HepG2 (cell line): ENCODE measurements around the gene ZPBP. TPM values are rescaled to one million over a fixed set of nuclear protein-coding genes. Genes with fewer than 3 reads are reported as not detected.

ENCODE experiments used
- ATAC-seq: fragments of 200-7000 bp; cut with Tn5 transposase; 3 replicates; pipeline ENCODE4 v1.9.1; 2020; ENCODE audit warnings: mild to moderate bottlenecking, moderate library complexity
- BruUV-seq: library from RNA; stranded (reverse); fragments of 400-500 nt; replicated peaks from 2 replicates; lab custom pipeline; 2021; lab: Mats Ljungman, UMichigan
- CTCF ChIA-PET: fragments of 300-600 bp; formaldehyde crosslinking; extraction: SDS; loops from one replicate; lab custom pipeline; 2021; ENCODE audit warnings: low total read pairs, inconsistent platforms, low intra/inter-chr PET ratio; lab: Yijun Ruan, JAX
- POLR2A ChIA-PET: fragments of 350-600 bp; sonication (Branson Sonifier 250); formaldehyde crosslinking; loops from one replicate; lab custom pipeline; 2020; ENCODE audit warnings: antibody characterized with exemption, inconsistent platforms; lab: Yijun Ruan, JAX
- DNase-seq: peaks from one replicate; pipeline ENCODE4 v3.0.0-alpha.2; 2015; ENCODE audit warnings: low spot score
- FAIRE-seq: peaks from 3 replicates; lab custom pipeline; 2011; peaks lifted over from hg19 to GRCh38; lab: Jason Lieb, UNC
- H2AFZ ChIP-seq: one replicate; pipeline ENCODE4 v1.6.1; 2011; ENCODE audit warnings: low read length, inconsistent platforms
- H3K27ac ChIP-seq: fragments of 300-600 bp; 3 replicates; pipeline ENCODE4 v1.8.0; 2011; ENCODE audit warnings: mixed run types, mild to moderate bottlenecking, mixed read lengths, low read length, inconsistent platforms; ENCODE audit not compliant: insufficient read depth; ENCODE audit errors: extremely low read length
- H3K27me3 ChIP-seq, 2 experiments: fragments of 200-600 bp in 1 of 2; 2 replicates in 1 of 2; 3 replicates in 1 of 2; pipeline versions ENCODE4 v1.6.0 to v1.8.0; 2011; ENCODE audit warnings: low read length in 2 of 2, mild to moderate bottlenecking in 2 of 2, moderate library complexity in 2 of 2, inconsistent platforms in 1 of 2; ENCODE audit not compliant: insufficient read depth in 2 of 2, control insufficient read depth in 1 of 2
- H3K36me3 ChIP-seq, 2 experiments: fragments of 200-600 bp in 1 of 2; replicated peaks in 1 of 2; 2 replicates in 1 of 2; 3 replicates in 1 of 2; pipeline versions ENCODE4 v1.5.1 to v1.8.0; 2011; ENCODE audit warnings: low read length in 2 of 2, inconsistent platforms in 1 of 2; ENCODE audit not compliant: insufficient read depth in 2 of 2, control insufficient read depth in 1 of 2
- H3K4me1 ChIP-seq: 2 replicates; pipeline ENCODE4 v1.5.1; 2012; ENCODE audit warnings: low read length, inconsistent platforms; ENCODE audit not compliant: insufficient read depth
- H3K4me2 ChIP-seq: 2 replicates; pipeline ENCODE4 v1.6.0; 2011; ENCODE audit warnings: low read depth, low read length, inconsistent platforms
- H3K4me3 ChIP-seq, 3 experiments: fragments of 200-600 bp in 1 of 3; sonication (generic), shearing (Covaris generic) in 1 of 3; replicated peaks in 1 of 3; 2 replicates each; pipeline ENCODE4 v1.5.1; 2011 to 2016; ENCODE audit warnings: low read length in 3 of 3, inconsistent platforms in 2 of 3, low read depth in 2 of 3, mild to moderate bottlenecking in 2 of 3, control low read depth in 1 of 3, mixed read lengths in 1 of 3; ENCODE audit not compliant: insufficient read depth in 1 of 3
- H3K79me2 ChIP-seq: one replicate; pipeline ENCODE4 v1.6.1; 2011; ENCODE audit warnings: low read length, inconsistent platforms; ENCODE audit not compliant: insufficient read depth
- H3K9ac ChIP-seq: 2 replicates; pipeline ENCODE4 v1.6.0; 2011; ENCODE audit warnings: mild to moderate bottlenecking, low read depth, low read length, inconsistent platforms; ENCODE audit not compliant: insufficient read depth
- H3K9me3 ChIP-seq: 2 replicates; pipeline ENCODE4 v1.5.1; 2012; ENCODE audit warnings: mild to moderate bottlenecking, low read length
- H4K20me1 ChIP-seq: 2 replicates; pipeline ENCODE4 v1.6.0; 2011; ENCODE audit warnings: inconsistent platforms, mild to moderate bottlenecking, low read length, moderate library complexity; ENCODE audit not compliant: insufficient read depth
- ARNT ChIP-seq: fragments of 450-650 bp; IDR thresholded peaks from 2 replicates; pipeline ENCODE4 v1.6.1; 2017
- FOSL2 ChIP-seq: sonication (generic); formaldehyde crosslinking; IDR thresholded peaks from 2 replicates; pipeline ENCODE4 v1.4.0; 2020; ENCODE audit warnings: missing genetic modification reagents
- FOXA3 ChIP-seq: IDR thresholded peaks from 2 replicates; pipeline ENCODE4 v1.6.1; 2016; ENCODE audit warnings: missing genetic modification reagents, missing compliant biosample characterization
- GABPA ChIP-seq, 2 experiments: IDR thresholded peaks; 2 replicates each; pipeline ENCODE4 v1.6.1; 2011 to 2016; ENCODE audit warnings: low read depth in 2 of 2, low read length in 1 of 2, missing biosample characterization in 1 of 2, missing genetic modification characterization in 1 of 2
- HOXA7 ChIP-seq: sonication (generic); formaldehyde crosslinking; IDR thresholded peaks from 2 replicates; pipeline ENCODE4 v1.8.1; 2022; ENCODE audit warnings: mild to moderate bottlenecking, missing genetic modification reagents, moderate library complexity
- NFKB2 ChIP-seq: sonication (generic); formaldehyde crosslinking; IDR thresholded peaks from 2 replicates; pipeline ENCODE4 v1.4.0; 2020; ENCODE audit warnings: missing genetic modification reagents, borderline replicate concordance
- ONECUT2 ChIP-seq: sonication (generic); formaldehyde crosslinking; IDR thresholded peaks from 2 replicates; pipeline ENCODE4 v1.4.0; 2020; ENCODE audit warnings: missing genetic modification reagents
- PCBP1 ChIP-seq: fragments of 200-400 bp; formaldehyde crosslinking; IDR thresholded peaks from 2 replicates; pipeline ENCODE4 v1.6.1; 2017; ENCODE audit warnings: mild to moderate bottlenecking, low read depth, low read length, borderline replicate concordance
- RBAK ChIP-seq: sonication (generic); formaldehyde crosslinking; IDR thresholded peaks from 2 replicates; pipeline ENCODE4 v1.5.1; 2020; ENCODE audit warnings: mild to moderate bottlenecking, missing genetic modification reagents
- SMAD1 ChIP-seq: sonication (generic); formaldehyde crosslinking; IDR thresholded peaks from 2 replicates; pipeline ENCODE4 v1.4.0; 2020; ENCODE audit warnings: missing genetic modification reagents, low read depth, mild to moderate bottlenecking, borderline replicate concordance
- TBL1XR1 ChIP-seq: fragments of 150-350 bp; IDR thresholded peaks from 2 replicates; pipeline ENCODE4 v1.6.1; 2014; ENCODE audit warnings: borderline replicate concordance, low read length; ENCODE audit not compliant: partially characterized antibody
- THAP11 ChIP-seq: IDR thresholded peaks from 2 replicates; pipeline ENCODE4 v1.6.1; 2016; ENCODE audit warnings: missing biosample characterization, missing genetic modification reagents
- ZNF484 ChIP-seq: sonication (generic); formaldehyde crosslinking; IDR thresholded peaks from 2 replicates; pipeline ENCODE4 v1.5.1; 2020; ENCODE audit warnings: mild to moderate bottlenecking, low read depth, missing genetic modification reagents, borderline replicate concordance
- ZNF598 ChIP-seq: sonication (generic); formaldehyde crosslinking; IDR thresholded peaks from 2 replicates; pipeline ENCODE4 v1.5.1; 2020; ENCODE audit warnings: mild to moderate bottlenecking, missing genetic modification reagents, borderline replicate concordance
- ZNF619 ChIP-seq: sonication (generic); formaldehyde crosslinking; IDR thresholded peaks from 2 replicates; pipeline ENCODE4 v1.4.0; 2020; ENCODE audit warnings: mild to moderate bottlenecking, missing genetic modification reagents
- ZSCAN29 ChIP-seq: sonication (generic); formaldehyde crosslinking; conservative IDR thresholded peaks from 2 replicates; pipeline ENCODE4 v1.4.0; 2020; ENCODE audit warnings: mild to moderate bottlenecking, missing genetic modification reagents
- WGBS: methylation state at CpG from one replicate; pipeline ENCODE4 v1.1.6; 2017; ENCODE audit warnings: low lambda C conversion rate; 5-methylcytosine and 5-hydroxymethylcytosine counted together
- in situ Hi-C: cut with HindIII; loops from 2 replicates; pipeline ENCODE4 v1.10.0; 2017; ENCODE audit warnings: low pct_unique_long_range_greater_than_20kb; ENCODE audit not compliant: extremely low pct_ligation_motif_present
- intact Hi-C: fragments of 100-400 bp; cut with micrococcal nuclease; formaldehyde crosslinking; loops from one replicate; pipeline ENCODE4 v1.10.0; 2022; ENCODE audit not compliant: unreplicated experiment
- polyA plus RNA-seq, 8 experiments: library from polyadenylated mRNA; depleted of rRNA in 3 of 8; stranded (reverse) in 7 of 8; unstranded in 1 of 8; fragments of >200 nt; fragmentation: Illumina TruSeq in 4 of 8; extraction: Trizol in 4 of 8; gene quantifications; 2 replicates each; pipeline versions ENCODE4 v1.2.1 to v1.2.3, GENCODE V29; 2011 to 2016; ENCODE audit warnings: low read depth in 4 of 8, missing spikeins in 1 of 8, mixed read lengths in 1 of 8; ENCODE audit not compliant: insufficient read depth in 1 of 8
- total RNA-seq, 5 experiments: library from RNA; depleted of rRNA; stranded (reverse); fragments of >200 nt; fragmentation: Illumina TruSeq; extraction: Trizol; gene quantifications; 2 replicates each; pipeline ENCODE4 v1.2.3, GENCODE V29; 2016; ENCODE audit warnings: low read depth in 1 of 5
- TF ChIP-seq, protein P1 (sequence below): IDR thresholded peaks from 2 replicates; pipeline ENCODE4 v1.6.1; 2016
- TF ChIP-seq, protein P2 (sequence below): sonication (generic); formaldehyde crosslinking; IDR thresholded peaks from 2 replicates; pipeline ENCODE4 v1.5.0; 2020; ENCODE audit warnings: missing genetic modification reagents

The ZPBP gene
- total and polyA plus RNA-seq, 2 of the 13 experiments (the other 11 are each of a cell fraction or from before 2014, with no cell fraction given): not detected

DNA sequence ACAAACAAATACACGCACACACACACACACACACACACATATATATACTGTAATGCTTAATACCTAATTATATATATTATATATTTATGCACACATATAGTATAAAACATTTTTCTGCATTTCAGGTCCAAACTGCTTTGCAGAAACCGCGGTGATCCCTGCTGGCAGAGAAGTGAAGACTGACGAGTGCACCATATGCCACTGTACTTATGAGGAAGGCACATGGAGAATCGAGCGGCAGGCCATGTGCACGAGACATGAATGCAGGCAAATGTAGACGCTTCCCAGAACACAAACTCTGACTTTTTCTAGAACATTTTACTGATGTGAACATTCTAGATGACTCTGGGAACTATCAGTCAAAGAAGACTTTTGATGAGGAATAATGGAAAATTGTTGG, 181.1 kb downstream of the ZPBP start:
- Histone ChIP-seq H4K20me1 (no peaks in the 10 kb centered on the region), H3K9ac (no peak overlapping the region), H3K4me2 (no peak overlapping the region), H3K27ac (no peak overlapping the region), H3K4me1 (no peaks in the 10 kb centered on the region), H3K36me3 (no peaks in the 10 kb centered on the region), H2AFZ (no peak overlapping the region), H3K27me3 (no peaks in the 10 kb centered on the region), H3K4me3 (no peak overlapping the region), H3K9me3 (0 out of 2 replicates have a peak, but pooled peaks cover 2% of the 10 kb centered on the region), H3K79me2 (no peaks in the 10 kb centered on the region)
- no peak for DNase-seq
- in situ Hi-C loops: no loop called here
- CTCF ChIA-PET: no interaction called here
- no peak for FAIRE-seq
- BruUV-seq: no TSS peak
- TF ChIP-seq THAP11 (CRISPR knock-in tag): no peak
- TF ChIP-seq, protein P1, sequence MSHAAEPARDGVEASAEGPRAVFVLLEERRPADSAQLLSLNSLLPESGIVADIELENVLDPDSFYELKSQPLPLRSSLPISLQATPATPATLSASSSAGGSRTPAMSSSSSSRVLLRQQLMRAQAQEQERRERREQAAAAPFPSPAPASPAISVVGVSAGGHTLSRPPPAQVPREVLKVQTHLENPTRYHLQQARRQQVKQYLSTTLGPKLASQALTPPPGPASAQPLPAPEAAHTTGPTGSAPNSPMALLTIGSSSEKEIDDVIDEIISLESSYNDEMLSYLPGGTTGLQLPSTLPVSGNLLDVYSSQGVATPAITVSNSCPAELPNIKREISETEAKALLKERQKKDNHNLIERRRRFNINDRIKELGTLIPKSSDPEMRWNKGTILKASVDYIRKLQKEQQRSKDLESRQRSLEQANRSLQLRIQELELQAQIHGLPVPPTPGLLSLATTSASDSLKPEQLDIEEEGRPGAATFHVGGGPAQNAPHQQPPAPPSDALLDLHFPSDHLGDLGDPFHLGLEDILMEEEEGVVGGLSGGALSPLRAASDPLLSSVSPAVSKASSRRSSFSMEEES: no peak
- TF ChIP-seq GABPA (IDR thresholded peaks at IDR 0.05; ENCODE audit: low read depth, low read length): no peak
- TF ChIP-seq GABPA (CRISPR knock-in tag; IDR thresholded peaks at IDR 0.05; ENCODE audit: low read depth): no peak
- TF ChIP-seq FOXA3 (CRISPR knock-in tag): no peak
- no peak for TF ChIP-seq SMAD1 (CRISPR knock-in tag)
- TF ChIP-seq FOSL2 (CRISPR knock-in tag): no peak
- TF ChIP-seq PCBP1: no peak
- no peak for TF ChIP-seq ZNF598 (CRISPR knock-in tag)
- no peak for TF ChIP-seq RBAK (CRISPR knock-in tag)
- no peak for TF ChIP-seq ZNF484 (CRISPR knock-in tag)
- no peak for TF ChIP-seq NFKB2 (CRISPR knock-in tag)
- no peak for TF ChIP-seq ARNT
- no peak for TF ChIP-seq HOXA7 (CRISPR knock-in tag)
- no peak for TF ChIP-seq TBL1XR1
- TF ChIP-seq, protein P2, sequence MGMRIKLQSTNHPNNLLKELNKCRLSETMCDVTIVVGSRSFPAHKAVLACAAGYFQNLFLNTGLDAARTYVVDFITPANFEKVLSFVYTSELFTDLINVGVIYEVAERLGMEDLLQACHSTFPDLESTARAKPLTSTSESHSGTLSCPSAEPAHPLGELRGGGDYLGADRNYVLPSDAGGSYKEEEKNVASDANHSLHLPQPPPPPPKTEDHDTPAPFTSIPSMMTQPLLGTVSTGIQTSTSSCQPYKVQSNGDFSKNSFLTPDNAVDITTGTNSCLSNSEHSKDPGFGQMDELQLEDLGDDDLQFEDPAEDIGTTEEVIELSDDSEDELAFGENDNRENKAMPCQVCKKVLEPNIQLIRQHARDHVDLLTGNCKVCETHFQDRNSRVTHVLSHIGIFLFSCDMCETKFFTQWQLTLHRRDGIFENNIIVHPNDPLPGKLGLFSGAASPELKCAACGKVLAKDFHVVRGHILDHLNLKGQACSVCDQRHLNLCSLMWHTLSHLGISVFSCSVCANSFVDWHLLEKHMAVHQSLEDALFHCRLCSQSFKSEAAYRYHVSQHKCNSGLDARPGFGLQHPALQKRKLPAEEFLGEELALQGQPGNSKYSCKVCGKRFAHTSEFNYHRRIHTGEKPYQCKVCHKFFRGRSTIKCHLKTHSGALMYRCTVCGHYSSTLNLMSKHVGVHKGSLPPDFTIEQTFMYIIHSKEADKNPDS (CRISPR knock-in tag): no peak
- TF ChIP-seq ZSCAN29: no peak
- TF ChIP-seq ZNF619 (CRISPR knock-in tag): no peak
- no peak for TF ChIP-seq ONECUT2 (CRISPR knock-in tag)
- WGBS: 21% methylated on average over 8 of the region's 8 CpGs
- POLR2A ChIA-PET: no interaction called here
- no peak for ATAC-seq
- intact Hi-C loops: no loop called here
